ENCODE measurements around the gene ZBTB7C.

ZBTB7C gene

DNA sequence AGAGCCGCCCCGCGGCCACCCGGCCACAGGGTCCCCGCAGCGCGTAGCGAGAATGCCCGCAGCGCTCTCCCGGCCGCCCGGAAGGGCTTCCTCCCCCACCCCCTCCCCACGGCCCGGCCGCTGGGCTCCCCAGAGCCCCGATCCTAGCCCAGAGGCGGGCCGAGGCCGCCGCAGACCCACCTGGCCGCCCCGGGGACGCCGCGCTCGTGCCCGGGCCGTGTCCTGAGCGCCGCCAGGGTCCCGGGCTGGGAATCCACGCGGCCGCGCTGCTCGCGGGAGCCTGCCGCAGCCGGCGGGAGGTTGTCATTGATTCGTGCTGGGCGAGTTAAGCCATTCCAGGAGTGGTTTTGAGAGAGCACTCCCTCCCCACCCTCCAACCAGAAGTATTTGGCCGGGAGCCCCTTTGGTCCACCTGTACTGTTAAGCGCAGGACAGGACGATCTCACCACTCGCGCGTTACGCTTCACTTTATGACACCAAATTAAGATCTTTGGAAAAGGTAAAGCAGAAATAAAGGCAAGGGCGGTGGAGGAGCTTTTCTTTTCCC lies 272.3 kb downstream of the ZBTB7C start:
- no peak for DNase-seq

DNA sequence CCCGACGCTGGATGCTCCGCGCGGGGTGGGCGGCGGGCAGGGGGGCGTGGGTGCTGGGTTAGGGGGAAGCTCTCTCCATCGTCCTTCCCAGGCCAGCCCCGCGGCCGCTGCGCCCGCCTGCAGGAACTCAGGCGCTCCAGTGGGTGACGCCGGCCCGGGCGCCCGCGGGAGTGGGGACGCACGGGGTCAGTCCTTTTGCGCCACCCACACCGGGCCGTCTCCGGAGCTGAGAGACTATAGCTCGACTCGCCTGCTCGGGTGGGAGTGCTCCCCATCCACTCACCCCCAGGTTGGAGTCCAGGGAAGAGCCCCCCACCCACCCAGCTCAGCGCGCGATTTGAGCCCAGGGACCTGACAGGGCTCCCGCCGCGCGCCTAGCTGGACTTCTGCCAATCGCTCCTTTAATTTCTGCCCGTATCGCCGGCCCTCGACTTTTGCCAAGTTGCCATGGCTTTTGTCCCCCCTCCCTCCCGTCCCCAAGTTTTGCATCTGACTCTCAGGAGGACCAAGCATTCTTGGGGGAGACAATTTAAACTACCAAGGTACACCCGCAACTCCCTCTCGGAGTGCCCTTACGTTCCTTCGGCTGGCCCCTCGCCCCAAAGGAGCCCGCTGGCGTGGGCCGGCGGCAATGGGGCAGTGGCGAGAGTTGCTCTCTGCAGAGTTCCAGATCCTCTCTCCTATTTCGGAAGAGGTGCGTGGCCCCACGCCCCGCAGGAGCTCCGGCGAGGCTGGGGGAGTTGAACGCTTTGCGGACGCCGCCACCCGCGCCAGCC lies 272.9 kb downstream of the ZBTB7C start:
- DNase-seq: no peak

DNA sequence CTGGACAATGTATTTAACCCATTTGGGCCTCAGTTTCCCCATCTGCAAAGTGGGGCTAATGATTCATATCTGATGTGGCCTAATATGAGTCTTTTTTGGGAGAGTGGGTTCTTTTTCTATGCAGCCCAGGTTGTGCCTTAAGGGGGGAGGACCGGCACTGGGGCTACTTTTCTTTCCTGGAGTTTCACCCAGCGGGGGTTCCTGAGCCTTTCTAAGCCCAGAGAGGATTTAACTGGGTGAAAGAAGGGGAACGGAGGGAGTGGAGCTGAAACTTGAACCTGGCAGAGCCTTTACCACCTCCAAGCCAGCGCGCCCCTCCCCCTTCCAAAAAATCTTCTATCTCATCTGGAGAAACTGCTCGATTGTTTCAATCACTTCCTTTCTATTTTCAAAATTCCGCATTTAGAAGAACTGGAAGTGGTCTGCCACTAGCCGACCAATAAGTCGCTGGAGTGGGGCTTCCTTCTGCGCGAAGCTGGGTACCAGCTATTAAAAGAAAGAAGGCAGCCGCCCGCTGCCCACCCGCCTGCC lies 273.7 kb downstream of the ZBTB7C start:
- DNase-seq: no peak

DNA sequence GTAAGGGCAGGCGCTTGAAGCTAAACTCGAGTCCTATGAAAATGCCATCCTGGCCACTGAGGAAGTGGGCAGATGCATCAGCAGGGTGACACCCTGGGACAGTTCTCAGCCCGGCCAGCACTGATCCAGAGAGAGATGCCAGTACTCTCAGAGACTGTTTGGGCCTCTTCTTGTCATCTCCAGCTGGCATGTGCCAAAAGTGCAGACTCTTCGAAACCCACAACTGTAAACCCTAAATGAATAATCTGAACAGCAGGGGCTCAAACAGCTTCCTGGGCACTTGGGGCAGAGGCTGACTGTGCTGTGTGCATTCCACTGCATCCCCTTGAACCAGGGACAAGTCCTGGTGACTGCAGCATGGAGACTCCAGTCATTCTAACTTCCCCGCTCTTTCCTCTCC lies 274.6 kb downstream of the ZBTB7C start:
- no peak for DNase-seq

DNA sequence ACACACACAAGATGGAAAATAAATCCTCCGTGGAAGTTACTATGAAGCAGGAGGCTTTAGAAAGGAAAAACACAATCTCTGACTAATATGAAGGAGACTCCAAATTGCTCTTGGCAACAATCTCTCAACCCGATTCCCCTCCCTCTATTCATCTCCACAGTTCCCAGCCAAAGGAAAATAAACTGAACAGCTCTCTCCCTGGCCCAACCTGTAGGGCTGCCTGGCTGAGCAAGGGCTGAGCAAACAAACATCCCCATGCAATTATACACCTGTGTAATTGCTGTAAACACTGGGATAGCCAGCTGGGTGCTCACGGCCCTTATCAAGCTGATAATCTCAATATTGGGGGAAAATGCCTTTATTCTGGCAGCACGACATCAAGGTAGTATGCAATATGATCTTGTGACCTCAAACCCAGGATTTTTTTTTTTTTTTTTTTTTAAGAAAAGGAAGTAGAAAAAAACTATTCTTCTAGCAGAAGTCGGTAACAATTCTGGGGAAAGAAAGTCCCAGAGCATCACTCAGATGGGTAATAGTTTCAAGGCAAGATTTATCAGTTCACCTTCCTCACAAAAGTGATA lies 275.4 kb downstream of the ZBTB7C start:
- no peak for DNase-seq

DNA sequence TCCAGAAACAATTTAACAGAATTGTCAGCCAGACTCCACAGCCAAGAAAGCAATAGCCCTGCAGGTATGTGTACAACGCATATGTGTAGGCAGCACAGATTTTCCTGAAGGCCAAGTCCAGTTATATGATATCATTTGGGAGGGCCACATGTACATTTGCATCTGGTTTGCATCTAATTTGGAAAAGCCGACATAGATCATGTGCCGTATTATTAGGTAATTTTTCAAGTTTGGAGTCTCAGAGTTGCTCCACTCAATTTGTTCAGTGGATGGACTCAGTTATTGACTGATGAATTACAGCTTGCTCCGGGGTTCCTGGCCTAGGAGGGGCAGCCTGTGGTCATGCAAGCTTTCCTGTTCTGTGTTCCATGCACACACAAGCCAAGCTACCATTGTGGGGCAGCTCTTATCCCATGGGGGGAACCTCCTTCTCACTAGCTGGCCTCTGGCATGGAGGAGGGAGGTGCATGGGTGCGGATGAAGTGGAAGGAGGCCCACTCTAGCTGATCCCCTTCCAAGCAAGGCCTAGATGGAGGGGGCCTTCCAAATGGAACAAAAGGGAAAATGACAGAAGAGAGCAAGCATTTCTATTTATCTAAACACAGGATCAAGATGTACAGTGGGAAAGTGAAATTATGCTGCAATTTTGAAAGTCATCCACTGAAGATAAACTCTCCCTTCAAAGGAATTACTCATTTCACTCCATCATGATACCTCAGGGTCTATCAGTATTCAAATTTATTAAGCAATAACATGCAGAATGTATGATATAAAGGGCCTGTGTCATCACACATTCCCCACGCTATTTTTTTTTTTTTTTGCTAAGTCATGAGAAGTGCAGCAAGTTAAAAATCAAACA lies 276.2 kb downstream of the ZBTB7C start:
- DNase-seq: no peak

DNA sequence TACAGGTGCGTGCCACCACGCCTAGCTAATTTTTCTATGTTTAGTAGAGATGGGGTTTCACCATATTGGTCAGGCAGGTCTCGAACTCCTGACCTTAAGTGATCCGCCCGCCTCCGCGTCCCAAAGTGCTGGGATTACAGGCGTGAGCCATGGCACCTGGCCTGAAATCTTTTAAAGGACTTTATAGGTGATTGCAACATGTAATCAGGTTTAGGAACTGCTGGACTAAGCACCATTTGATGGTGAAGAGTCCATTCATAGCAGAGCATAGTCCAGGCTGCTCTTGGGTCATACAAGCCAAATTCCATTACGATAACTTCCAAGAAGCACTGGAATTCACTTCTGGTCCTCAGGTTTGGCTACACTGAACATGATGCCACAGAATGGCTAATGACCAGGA lies 278.1 kb downstream of the ZBTB7C start:
- no peak for DNase-seq

DNA sequence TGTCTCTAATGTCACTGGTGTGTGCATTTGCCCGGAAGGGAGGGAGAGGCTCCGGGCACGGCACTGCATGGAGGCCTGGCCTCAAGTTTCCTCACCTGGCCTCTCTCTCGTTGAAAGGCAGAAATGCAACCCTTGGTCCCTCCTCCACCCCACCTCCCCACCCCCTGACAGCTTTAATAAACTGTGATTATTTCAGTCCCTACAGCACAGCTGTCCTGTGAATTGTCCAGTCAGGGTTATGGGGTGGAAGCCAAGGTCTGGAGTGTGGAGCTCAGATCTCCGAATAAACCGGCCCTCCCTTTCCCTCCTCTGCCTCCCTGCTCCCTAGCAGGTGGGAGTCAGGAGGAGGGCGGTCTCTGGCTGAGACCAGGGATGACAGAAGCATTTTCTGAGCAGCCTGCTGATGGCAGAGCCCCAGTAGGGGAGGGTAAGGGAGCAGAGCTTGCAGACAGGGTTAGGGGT lies 279.5 kb downstream of the ZBTB7C start:
- DNase-seq: no peak

DNA sequence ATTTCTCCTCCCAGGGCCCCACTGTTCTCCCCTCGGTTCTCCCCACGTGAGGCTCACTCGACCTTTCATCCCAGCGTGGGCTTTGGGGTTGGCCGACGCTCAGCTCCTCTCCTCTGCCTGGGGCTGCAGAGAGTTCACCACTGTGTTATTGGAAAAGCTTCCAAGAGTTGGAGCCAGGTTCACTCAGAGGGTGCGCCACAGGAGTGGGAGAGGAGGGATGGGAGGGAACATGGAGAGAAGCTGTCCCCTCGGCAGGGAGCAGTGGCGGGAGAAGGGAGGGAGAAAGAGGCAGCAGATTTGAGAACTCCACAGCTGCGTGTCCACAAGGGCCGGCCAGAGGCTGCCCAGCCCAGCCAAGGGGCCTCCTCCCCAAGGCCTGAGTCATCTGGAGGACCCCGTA lies 281.6 kb downstream of the ZBTB7C start:
- no peak for DNase-seq

DNA sequence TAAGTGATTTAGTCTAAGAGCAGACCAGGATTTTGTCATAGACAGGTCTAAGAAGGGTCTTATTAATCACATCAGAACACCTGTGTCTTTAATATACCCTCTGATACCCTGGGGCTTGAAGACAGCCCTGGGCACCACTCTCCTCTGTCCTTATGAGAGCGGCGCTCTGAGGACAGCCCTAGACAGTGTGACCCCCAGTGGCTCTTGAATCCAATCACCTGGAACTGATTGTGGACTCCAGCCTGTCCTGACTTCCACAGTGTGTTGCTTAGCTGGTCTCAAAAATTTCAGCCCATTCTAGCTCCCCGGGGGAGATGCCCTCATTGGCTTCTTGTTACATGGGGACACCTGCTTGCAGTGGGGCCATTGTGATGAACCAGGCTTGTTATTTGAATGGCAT lies 282.9 kb downstream of the ZBTB7C start:
- no peak for DNase-seq

DNA sequence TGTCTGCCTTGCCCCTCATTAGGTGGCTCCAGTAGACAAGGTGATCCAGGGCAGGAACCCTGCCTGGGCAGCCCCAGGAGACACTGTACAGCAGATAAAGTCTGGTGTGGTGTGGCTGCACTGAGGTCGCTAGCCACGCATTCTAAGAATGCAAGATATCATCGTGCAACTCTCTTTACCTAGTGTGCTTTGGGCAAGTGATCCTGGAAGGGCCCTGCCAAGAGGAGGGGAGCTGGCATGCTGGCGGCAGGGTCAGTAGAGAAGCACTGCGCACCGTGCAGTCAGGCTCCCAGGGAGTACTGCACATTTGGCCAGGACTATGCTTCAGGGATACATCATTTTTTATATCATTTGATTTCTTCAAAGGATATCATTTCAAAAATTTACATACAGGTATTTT lies 283.5 kb downstream of the ZBTB7C start:
- DNase-seq: no peak

DNA sequence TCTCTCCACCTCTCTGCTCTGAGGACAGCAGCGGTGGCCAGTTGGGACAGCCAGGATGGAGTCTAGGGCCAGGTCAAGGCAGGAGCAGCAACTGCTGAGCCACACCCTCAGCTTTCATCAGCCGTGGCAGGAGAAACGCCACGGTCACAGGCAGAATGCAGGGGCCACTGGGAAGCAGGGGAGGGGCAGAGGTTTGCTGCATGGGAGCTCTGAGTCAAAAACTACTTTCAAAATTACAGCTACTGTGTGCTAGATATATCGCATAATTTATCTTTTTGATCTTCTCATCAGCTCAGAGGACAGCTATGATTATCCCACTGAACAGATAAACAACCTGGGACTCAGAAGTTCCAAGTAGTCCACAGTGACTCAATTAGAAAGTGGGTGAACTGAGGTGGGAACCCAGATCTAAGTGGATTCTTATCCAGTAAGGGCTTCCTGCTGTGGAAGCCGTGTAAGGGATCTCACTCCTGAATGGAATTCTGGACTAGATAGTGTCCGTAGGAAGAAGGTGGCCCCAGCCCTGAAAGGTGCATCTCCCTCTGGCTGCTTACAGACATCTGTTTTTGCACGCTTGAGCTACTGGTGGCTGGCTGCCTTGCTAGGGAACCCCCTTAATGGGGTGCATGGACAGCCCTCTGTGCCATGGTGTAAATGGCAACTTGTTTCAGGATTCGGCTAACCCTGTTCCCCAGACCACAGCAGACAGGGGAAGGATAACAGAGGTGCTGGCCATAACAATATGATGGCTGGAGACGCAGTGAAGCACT lies 284.1 kb downstream of the ZBTB7C start:
- DNase-seq: peak in 1 of 5 donors; percentile 86

DNA sequence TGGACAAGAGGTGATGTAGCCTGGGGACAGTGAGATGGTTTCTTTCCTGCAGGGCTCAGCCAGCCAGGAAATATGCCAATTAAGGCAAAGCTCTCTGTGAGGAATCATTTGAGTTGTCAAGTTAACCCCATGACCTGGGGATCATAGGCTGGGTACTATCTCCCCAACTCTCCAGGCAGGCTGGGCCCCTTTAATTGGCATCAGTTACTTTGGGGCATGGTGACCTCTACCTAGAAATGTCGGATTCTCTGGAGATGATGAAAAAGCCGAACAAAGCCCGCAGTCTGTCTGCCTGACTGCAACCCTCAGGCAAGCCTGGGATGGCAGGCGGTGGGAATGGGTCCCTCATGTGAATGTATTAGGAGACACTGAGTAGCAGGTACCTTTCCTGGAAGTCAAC lies 285.2 kb downstream of the ZBTB7C start:
- no peak for DNase-seq

DNA sequence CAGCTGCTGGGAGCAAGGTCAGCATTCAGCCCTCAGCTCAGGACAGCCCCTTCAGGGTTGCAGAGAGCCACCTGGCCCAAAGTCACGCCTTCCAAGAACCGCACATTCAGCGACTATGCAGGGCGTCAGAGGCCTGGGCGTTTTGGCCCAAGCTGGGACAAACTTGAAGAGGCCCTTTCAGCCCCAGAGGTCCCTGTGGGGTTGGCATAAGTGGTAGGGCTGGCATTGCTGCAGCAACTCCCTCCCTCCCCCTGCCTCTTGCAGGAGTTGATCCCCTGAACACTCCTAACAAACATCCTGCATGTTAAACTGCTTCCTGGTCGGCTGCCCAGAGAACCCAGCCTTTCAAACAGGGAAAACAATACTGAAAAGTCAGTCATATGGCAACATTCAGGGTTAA lies 285.9 kb downstream of the ZBTB7C start:
- no peak for DNase-seq

DNA sequence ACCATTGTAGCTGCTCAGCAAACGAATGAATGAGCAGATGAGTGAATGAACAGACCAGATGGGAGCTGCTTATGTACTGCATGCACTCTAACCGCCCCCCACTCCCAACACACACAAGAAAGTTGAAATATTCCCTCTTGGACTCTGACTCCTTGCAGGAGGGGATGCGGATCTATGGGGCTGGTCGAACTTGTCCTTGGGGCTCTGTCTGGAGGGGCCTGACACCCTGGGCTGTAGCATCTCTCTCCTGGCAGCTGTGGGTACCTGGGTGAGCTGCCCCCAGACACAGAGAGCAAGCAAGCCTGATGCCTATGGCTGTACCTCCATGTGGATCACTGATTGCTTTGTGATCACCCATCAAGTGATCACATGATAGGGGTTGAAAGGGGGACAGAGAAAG lies 286.4 kb downstream of the ZBTB7C start:
- DNase-seq: no peak

DNA sequence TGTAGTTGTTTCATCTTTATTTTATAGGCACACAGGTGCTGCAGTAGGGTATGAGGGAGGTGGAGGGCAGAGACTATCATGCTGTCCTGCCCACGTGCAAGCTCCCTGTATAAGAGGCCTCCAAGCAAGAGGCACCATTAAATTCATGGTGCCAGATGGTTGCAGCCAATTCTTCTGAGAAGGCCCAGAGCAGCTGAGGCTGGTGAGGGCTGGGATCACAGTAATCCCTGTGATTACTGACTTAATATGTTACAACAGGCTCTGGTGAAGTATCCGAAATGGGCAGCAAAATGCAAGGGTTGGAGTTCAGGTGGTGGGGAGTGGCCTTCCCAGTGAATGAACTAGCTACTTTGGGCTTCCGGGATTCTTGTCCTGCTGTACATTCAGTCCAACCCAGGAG lies 286.8 kb downstream of the ZBTB7C start:
- DNase-seq: no peak

DNA sequence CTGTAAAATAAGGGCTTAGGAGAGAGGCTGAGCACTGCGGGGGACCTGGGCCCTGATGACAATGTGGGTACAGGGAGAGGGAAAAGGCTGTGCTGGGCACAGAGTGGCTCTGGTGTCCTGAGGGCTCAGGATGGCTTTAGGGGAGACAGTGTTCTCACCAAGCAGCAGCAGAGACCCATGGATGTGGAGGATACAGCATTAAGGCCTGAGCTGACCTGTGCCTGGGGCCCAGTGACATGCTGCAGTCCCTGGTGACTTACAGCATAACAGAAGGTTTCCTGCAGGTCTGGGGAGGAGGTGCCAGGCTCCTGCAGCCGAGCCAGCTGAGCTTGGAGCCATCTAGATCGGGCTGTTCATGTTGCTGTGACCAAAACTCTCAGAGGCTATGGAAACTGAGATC lies 287.4 kb downstream of the ZBTB7C start:
- no peak for DNase-seq

DNA sequence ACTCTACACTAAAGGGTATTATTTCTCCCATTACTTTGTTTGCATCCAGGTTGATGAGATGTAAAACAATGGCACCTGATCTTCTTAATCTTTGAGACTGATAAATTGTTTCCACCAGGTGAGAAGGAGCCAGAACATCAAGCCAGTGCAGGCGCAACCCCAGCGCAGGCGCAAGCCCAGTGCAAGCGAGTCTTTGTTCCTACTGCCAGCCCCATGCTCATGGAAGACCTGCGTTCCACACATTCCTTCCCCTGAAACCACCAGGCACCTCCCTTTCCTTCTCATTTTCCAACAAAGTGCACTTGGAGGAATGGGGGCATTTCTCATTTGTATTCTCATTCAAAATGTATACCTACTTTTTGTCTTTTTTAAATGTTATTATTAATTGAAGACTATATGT lies 290.0 kb downstream of the ZBTB7C start:
- DNase-seq: no peak

DNA sequence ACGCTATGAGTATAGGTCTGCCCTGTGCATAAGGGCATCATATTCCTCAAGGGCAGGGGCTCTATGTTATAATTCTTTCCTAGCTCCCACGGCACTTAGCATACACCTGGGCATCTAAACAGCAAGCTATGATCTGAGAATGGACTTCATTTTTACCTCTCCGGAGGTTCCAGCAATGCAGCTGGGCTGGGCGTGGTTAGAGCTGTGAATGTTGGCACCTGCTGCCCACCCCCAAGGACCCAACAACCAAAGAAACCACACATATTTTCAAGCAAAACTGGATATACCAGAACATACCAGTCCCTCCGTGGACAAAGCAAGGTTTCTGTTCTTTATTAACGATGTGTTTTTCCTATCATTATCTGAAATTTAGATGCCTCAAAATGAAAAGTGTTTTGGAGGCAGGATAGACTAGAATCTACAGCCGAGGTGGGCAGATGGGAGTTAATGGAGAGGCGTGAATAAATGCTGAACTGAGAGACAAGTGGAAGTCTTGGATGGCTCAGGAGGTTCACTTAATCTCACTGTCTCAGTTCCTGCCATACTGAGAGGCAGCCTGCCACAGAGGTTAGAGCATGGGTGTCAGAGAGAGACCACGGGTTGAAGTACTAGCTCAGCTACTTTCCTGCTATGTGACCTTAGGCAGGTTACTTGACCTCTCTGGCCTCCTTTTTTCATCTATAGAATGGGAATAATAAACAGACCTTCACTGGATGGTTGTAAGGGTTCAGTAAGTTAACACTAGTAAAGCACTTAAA lies 292.1 kb downstream of the ZBTB7C start:
- no peak for DNase-seq

DNA sequence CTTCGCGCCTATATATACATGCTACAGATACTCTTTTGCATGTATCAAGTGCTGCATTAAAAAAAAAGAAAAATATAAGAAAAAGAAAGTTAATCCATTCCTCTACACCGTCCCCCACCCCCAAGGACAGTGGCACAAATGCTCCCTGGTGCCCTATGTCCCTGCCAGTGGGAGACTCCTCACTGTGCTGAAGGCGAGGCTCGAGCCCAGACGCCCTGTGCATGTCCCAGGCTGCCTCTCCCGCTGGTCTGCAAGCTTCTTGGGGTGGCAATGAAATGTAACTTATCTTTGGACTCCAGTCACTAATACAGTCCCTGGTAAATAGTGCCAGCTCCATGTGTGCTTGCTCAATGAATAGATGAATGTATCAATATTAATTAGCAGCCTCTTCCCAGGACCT lies 293.2 kb downstream of the ZBTB7C start:
- DNase-seq: no peak

DNA sequence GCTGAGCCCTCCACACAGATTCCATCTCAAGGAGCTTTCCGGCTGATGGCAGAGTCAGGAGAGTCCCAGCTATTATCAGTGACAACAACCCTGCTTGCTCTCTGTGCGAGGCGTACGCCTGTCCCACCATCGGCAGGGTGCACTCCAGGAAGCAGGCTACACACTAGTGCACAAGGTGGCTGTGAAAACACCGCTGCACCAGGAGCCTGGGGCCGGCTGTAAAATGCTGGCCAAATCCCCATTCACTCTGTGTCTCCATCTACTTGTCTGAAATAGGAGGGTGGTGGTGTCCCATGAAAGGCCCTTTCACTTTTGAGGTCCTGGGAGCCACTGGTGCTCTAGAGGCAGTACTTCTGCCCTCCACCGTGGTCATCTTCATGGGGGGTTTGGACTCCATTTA lies 295.5 kb downstream of the ZBTB7C start:
- no peak for DNase-seq

DNA sequence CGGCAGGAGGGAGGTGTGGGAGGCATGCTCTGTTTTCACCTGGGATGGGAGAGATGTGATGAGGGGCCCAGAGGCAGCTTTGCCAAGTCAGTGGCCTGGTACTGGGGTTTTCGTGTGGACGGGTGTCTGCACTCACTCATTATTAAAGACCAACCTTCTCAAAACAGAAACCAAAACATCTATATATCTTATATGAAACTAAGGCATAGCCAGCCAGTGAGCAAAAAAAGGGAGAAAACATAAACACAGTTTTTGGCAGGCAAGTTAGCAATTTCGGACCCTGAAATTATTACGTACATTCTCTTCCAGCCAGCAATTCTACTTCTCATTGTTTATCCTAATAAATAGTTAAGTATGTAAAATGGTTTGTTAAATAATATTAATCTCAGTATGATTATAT lies 297.6 kb downstream of the ZBTB7C start:
- DNase-seq: no peak
